Endothelial cell of umbilical vein (primary cell): ENCODE results near the gene HUWE1. TPM values are rescaled to one million over a fixed set of nuclear protein-coding genes. Genes with fewer than 3 reads are reported as not detected.

Experiments
- BruUV-seq: library from RNA; stranded (reverse); fragments of 400-500 nt; replicated peaks from 2 replicates; lab custom pipeline; 2021; lab: Mats Ljungman, UMichigan
- CTCF ChIA-PET: fragments of 300-600, 350-600 bp; sonication (Branson Sonifier 250); formaldehyde crosslinking; loops from one replicate; lab custom pipeline; 2021; ENCODE audit warnings: antibody characterized with exemption, inconsistent platforms; lab: Charles Lee
- POLR2A ChIA-PET: fragments of 300-600, 350-600 bp; sonication (Branson Sonifier 250); formaldehyde crosslinking; loops from one replicate; lab custom pipeline; 2021; ENCODE audit warnings: antibody characterized with exemption, inconsistent platforms; lab: Charles Lee
- DNase-seq: peaks from one replicate; pipeline ENCODE4 v3.0.0-alpha.2; 2011; ENCODE audit warnings: low read depth, low spot score
- FAIRE-seq: peaks from 2 replicates; lab custom pipeline; 2011; peaks lifted over from hg19 to GRCh38; lab: Jason Lieb, UNC
- H2AFZ ChIP-seq: 2 replicates; pipeline ENCODE4 v1.6.0; 2012; ENCODE audit warnings: low read depth, low read length, control low read depth, inconsistent platforms
- H3K27ac ChIP-seq: 2 replicates; pipeline ENCODE4 v1.5.1; 2011; ENCODE audit warnings: low read depth, mild to moderate bottlenecking, control low read depth, low read length, moderate library complexity; ENCODE audit not compliant: insufficient read depth
- H3K27me3 ChIP-seq, 2 experiments: 2 replicates each; pipeline versions ENCODE4 v1.6.0 to v1.6.1; 2011; ENCODE audit warnings: low read length in 2 of 2, mixed read lengths in 1 of 2; ENCODE audit not compliant: control insufficient read depth in 2 of 2, insufficient read depth in 2 of 2
- H3K36me3 ChIP-seq, 2 experiments: 2 replicates in 1 of 2; 3 replicates in 1 of 2; pipeline ENCODE4 v1.5.1; 2011; ENCODE audit warnings: low read length in 2 of 2, mild to moderate bottlenecking in 1 of 2, moderate library complexity in 1 of 2; ENCODE audit not compliant: control insufficient read depth in 2 of 2, insufficient read depth in 2 of 2; ENCODE audit errors: extremely low read depth in 1 of 2
- H3K4me1 ChIP-seq: 3 replicates; pipeline ENCODE4 v1.5.1; 2011; ENCODE audit warnings: mild to moderate bottlenecking, low read length; ENCODE audit not compliant: control insufficient read depth, insufficient read depth; ENCODE audit errors: extremely low read depth
- H3K4me2 ChIP-seq: 2 replicates; pipeline ENCODE4 v1.6.1; 2011; ENCODE audit warnings: low read length, control low read depth, mixed read lengths; ENCODE audit not compliant: insufficient read depth
- H3K4me3 ChIP-seq, 3 experiments: fragments of 200-600 bp in 1 of 3; sonication (generic), shearing (Covaris generic) in 1 of 3; replicated peaks in 1 of 3; 2 replicates each; pipeline ENCODE4 v1.5.1; 2011 to 2016; ENCODE audit warnings: control low read depth in 3 of 3, low read length in 3 of 3, mild to moderate bottlenecking in 2 of 3, inconsistent platforms in 1 of 3, low read depth in 1 of 3, moderate library complexity in 1 of 3; ENCODE audit not compliant: insufficient read depth in 1 of 3
- H3K79me2 ChIP-seq: 2 replicates; pipeline ENCODE4 v1.6.0; 2012; ENCODE audit warnings: low read length, inconsistent platforms; ENCODE audit not compliant: control insufficient read depth, insufficient read depth
- H3K9ac ChIP-seq: replicated peaks from 2 replicates; pipeline ENCODE3; 2011; ENCODE audit warnings: low read length, control low read depth; ENCODE audit not compliant: insufficient read depth; ENCODE audit errors: extremely low read depth
- H3K9me1 ChIP-seq: replicated peaks from 3 replicates; pipeline ENCODE4 v1.6.0; 2011; ENCODE audit warnings: mild to moderate bottlenecking, low read length; ENCODE audit not compliant: control insufficient read depth, insufficient read depth; ENCODE audit errors: extremely low read depth
- H3K9me3 ChIP-seq: replicated peaks from 2 replicates; pipeline ENCODE4 v1.5.1; 2012; ENCODE audit warnings: low read length, inconsistent platforms; ENCODE audit not compliant: control insufficient read depth, insufficient read depth
- H4K20me1 ChIP-seq: replicated peaks from 2 replicates; pipeline ENCODE3; 2011; ENCODE audit warnings: mild to moderate bottlenecking, low read length; ENCODE audit not compliant: control insufficient read depth, insufficient read depth; ENCODE audit errors: extremely low read depth
- CTCF ChIP-seq, 2 donors: IDR thresholded peaks; 1 replicate in 1 of 2; 2 replicates in 1 of 2; pipeline ENCODE4 v1.5.1; 2011; ENCODE audit warnings: low read length in 2 of 2, mild to moderate bottlenecking in 2 of 2, moderate library complexity in 2 of 2, control low read depth in 1 of 2, inconsistent platforms in 1 of 2, low read depth in 1 of 2; ENCODE audit not compliant: insufficient read depth in 1 of 2; ENCODE audit errors: extremely low read depth in 1 of 2
- EZH2 ChIP-seq: IDR thresholded peaks from 2 replicates; pipeline ENCODE4 v1.6.1; 2012; ENCODE audit warnings: borderline replicate concordance, low read depth, mild to moderate bottlenecking, moderate library complexity, low read length, inconsistent platforms; ENCODE audit not compliant: severe bottlenecking
- FOS ChIP-seq: IDR thresholded peaks from 2 replicates; pipeline ENCODE4 v1.6.1; 2011; ENCODE audit warnings: mild to moderate bottlenecking, low read length, moderate library complexity, borderline replicate concordance; ENCODE audit not compliant: insufficient read depth
- GATA2 ChIP-seq: IDR thresholded peaks from 2 replicates; pipeline ENCODE4 v1.7.0; 2011; ENCODE audit warnings: low read depth, mild to moderate bottlenecking, moderate library complexity, mixed read lengths, low read length; ENCODE audit not compliant: insufficient read length, insufficient read depth
- JUN ChIP-seq: IDR thresholded peaks from 2 replicates; pipeline ENCODE4 v1.6.1; 2011; ENCODE audit warnings: borderline replicate concordance, low read depth; ENCODE audit not compliant: insufficient read length, insufficient read depth
- MAX ChIP-seq: IDR thresholded peaks from 2 replicates; pipeline ENCODE4 v1.6.1; 2011; ENCODE audit not compliant: insufficient read depth, insufficient read length
- MYC ChIP-seq: IDR thresholded peaks from one replicate; pipeline ENCODE4 v1.6.1; 2011; ENCODE audit warnings: mild to moderate bottlenecking, low read depth, low read length
- POLR2A ChIP-seq: IDR thresholded peaks from 2 replicates; pipeline ENCODE4 v1.6.1; 2012; ENCODE audit warnings: low read depth, mild to moderate bottlenecking, control low read depth, low read length
- POLR2AphosphoS5 ChIP-seq: IDR thresholded peaks from 2 replicates; pipeline ENCODE4 v1.6.1; 2012; ENCODE audit warnings: low read depth, mild to moderate bottlenecking, control low read depth, low read length, moderate library complexity; ENCODE audit not compliant: insufficient read depth
- dilution Hi-C: fragments of 300-500 bp; cut with MboI; formaldehyde crosslinking; loops from one replicate; pipeline ENCODE4 v1.15.0; 2019; ENCODE audit warnings: low sequenced_read_pairs; ENCODE audit not compliant: extremely low pct_ligation_motif_present
- intact Hi-C: fragments of 100-400 bp; cut with micrococcal nuclease; formaldehyde crosslinking; loops from one replicate; pipeline ENCODE4 v1.10.0; 2022
- polyA plus RNA-seq, 4 experiments: library from polyadenylated mRNA; depleted of rRNA in 3 of 4; stranded (reverse) in 3 of 4; unstranded in 1 of 4; fragments of >200 nt; gene quantifications; 2 replicates each; pipeline versions ENCODE4 v1.2.1 to v1.2.3, GENCODE V29; 2011 to 2012; ENCODE audit warnings: missing spikeins in 1 of 4
- total RNA-seq: library from RNA; stranded (reverse); gene quantifications from 2 replicates; pipeline ENCODE4 v1.2.3, GENCODE V29; 2021

Gene HUWE1
- total and polyA plus RNA-seq, 2 donors (not counting 3 experiments of a cell fraction or from before 2014, with no cell fraction given): 66.6 to 210 TPM

- no TSS peak for BruUV-seq
- H3K9me1 ChIP-seq: no peaks in the 10 kb centered on the region
- H3K9me3 ChIP-seq: no peaks in the 10 kb centered on the region
- no peak overlapping the region for H3K4me3 ChIP-seq
- ChIA-PET POLR2A (interaction anchor here (0.8 kb wide), 1 partner anchor 14 kb away, joined by 3 read pairs; no protein-coding TSS in a partner anchor), CTCF (no interaction called here)
- no peaks in the 10 kb centered on the region for H4K20me1 ChIP-seq
- H2AFZ ChIP-seq: no peak overlapping the region
- no peaks in the 10 kb centered on the region for H3K4me1 ChIP-seq
- peaks cover 0 to 2% of the 10 kb centered on the region in 2 experiments for H3K36me3 ChIP-seq
- no peak overlapping the region for H3K27ac ChIP-seq
- peak; percentile 35 for FAIRE-seq
- no peaks in the 10 kb centered on the region for H3K27me3 ChIP-seq
- no peak overlapping the region for H3K9ac ChIP-seq
- no peak for TF ChIP-seq GATA2
- no peak for TF ChIP-seq MYC
- no peak for TF ChIP-seq CTCF (IDR thresholded peaks at IDR 0.05; ENCODE audit: extremely low read depth in 1 of 2, insufficient read depth in 1 of 2, low read depth in 1 of 2, low read length in 2 of 2)
- no peak for TF ChIP-seq POLR2A
- TF ChIP-seq FOS: no peak
- TF ChIP-seq MAX: no peak
- no peak for TF ChIP-seq JUN
- no peak for TF ChIP-seq POLR2AphosphoS5
- no peak for TF ChIP-seq EZH2
- intact Hi-C loops (no loop called here), dilution Hi-C loops (no loop called here)
- no peak overlapping the region for H3K4me2 ChIP-seq
- H3K79me2 ChIP-seq: peaks cover 84% of the 10 kb centered on the region
- DNase-seq: no peak
Measured at GRCh38 chrX:53669258-53669657, 17.3 kb downstream of the HUWE1 start.
